DMS79 (cell line): ENCODE data around the gene RPS6KA1.

Experiments
- DNase-seq: peaks from one replicate; lab custom pipeline; 2025; lab: John Stamatoyannopoulos, UW

Gene RPS6KA1

DNA sequence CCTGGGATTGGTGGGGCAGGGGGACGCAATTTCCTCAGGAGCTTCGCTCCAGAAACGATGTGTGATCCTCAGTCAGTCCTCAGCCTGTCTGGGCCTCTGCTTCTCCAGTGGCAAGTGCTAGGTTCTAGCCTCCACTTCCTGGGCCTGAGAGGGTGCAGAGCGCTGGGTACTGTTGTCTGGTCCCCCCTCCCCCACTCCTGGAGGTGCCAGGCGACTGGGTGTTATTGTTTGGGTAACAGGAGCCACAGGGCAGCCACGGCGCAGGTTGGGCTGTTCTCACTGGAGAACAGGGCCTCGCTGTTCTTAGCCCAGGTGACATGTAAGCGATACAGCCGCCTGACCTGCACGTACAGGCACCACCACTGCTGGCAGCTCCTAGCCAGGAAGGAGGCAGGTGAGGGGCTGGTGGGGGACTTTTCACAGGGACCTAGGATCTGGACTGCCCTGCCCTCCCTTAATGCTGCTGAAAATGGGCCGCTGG is 2.1 kb downstream of the RPS6KA1 start:
- DNase-seq, result no peak

GRCh38 chr1:26533951-26534509 is 4.5 kb downstream of the RPS6KA1 start:
- no peak for DNase-seq

- no peak for DNase-seq
Measured at GRCh38 chr1:26535201-26535600, 5.6 kb downstream of the RPS6KA1 start.

DNA sequence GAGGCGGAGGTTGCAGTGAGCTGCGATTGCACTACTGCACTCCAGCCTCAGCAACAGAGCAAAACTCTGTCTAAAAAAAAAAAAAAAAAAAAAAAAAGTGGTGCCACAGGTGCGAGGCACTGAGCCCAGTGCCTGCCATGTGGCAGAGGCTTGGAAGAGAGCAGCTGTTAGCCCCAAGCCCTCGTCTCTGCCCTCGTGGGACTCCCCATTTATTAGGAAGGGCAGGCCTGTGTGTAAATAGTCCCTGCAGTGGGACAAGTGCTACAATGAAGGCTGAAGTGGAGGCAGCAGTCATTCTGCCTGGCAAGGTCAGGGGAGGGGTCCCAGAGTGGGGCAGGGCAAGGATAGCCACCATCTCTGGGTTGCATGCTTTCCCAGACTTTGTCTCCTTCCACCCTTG is 6.5 kb downstream of the RPS6KA1 start:
- no peak for DNase-seq

GRCh38 chr1:26536521-26536920 is 7.0 kb downstream of the RPS6KA1 start:
- DNase-seq, result no peak

DNA sequence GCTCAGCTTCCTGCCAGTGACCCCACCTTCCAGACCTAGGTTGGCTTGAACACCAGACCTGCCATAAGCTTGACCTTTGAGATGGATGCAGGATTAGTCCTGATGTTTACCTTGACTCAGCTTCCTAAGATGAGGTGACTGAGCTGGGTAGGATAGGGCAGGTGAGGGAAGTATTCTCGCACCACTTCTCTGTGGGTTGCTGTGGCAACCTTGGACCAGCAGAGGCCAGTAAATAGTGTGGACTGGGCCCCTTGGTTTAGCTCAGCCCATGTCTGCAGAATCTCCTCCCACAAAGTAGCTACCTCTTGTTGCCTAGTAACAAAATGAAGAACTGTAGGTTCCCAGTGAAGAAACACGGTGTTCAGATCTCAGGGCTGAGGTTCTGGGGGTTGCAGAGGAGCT is 8.4 kb downstream of the RPS6KA1 start:
- DNase-seq, result no peak

- DNase-seq, result no peak
Measured at GRCh38 chr1:26538480-26539412, 9.2 kb downstream of the RPS6KA1 start.

- DNase-seq, result no peak
Measured at GRCh38 chr1:26539722-26540121, 10.2 kb downstream of the RPS6KA1 start.

- DNase-seq, result no peak
Measured at GRCh38 chr1:26540351-26540750, 10.8 kb downstream of the RPS6KA1 start.

- no peak for DNase-seq
Measured at GRCh38 chr1:26541431-26541815, 11.9 kb downstream of the RPS6KA1 start.

GRCh38 chr1:26541816-26542711 is 12.5 kb downstream of the RPS6KA1 start:
- DNase-seq, result no peak

DNA sequence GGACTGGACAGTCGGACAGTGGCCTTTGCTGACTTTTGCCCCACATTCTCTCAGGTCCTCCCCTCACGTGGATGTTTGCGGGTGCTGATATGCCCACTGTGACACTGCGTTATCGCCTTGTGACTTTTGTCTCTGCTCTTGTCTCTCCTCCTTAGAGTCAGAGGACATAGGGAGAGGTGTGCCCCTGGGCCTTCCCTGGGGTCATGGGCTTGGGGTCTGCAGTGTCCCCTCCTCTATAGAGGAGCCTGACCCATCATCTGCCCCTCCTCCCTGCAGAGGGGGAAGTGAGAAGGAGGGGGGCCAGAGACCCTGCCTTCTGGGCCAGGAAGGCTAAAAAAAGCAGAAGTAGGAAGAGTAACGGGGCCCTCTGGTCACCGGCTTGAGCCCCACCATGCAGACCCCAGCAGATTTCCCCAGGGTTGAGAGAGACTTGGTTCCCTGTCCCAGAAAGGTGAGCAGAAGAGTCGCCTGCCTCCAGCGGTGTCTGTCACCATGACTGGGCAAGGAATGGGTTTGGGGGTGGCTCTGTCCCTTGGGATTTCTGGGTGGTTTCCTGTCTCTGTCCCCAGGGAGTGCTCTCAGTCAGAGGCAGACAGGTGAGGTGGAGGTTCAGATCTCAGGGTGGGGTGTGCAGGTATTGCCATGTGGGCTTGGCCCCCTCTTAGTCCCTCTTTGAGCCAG is 13.3 kb downstream of the RPS6KA1 start:
- no peak for DNase-seq

DNA sequence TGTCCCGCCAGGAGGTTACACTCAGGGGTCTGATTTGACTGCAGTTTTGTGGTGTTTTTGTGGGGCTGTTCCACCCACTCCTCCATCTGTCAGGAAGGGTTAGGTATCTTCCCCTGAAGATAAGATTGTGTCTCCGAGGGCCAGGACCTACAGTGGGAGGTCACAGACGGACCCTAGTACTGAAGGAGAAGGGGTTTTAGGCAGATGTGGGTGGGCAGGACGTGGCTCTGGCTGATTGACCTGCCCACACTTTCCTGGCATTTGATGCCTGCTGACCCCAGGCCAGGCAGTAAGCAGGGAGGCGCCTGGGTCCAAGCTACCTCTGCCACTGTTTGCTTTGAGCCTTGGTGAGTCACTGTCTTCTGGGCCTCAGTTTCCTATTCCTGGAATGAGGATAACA is 13.9 kb downstream of the RPS6KA1 start:
- no peak for DNase-seq

- DNase-seq, result no peak
Measured at GRCh38 chr1:26544126-26544525, 14.6 kb downstream of the RPS6KA1 start.

DNA sequence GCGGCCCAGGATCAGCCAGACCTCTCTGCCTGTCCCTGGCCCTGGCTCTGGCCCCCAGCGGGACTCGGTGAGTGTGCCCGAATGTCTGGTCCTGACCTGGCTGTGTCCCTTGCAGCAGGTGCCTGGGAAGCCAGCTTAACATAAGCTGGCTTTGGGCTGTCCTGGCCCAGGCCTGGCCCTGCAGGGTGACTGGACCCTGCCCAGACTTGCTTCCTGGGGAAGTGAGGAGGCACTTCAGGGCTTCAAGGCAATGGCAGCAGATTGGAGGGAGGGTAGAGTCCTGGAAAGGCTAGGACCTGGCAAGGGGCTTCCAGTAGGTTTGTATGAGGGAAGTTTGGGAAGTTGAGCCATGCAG is 16.4 kb downstream of the RPS6KA1 start:
- no peak for DNase-seq

DNA sequence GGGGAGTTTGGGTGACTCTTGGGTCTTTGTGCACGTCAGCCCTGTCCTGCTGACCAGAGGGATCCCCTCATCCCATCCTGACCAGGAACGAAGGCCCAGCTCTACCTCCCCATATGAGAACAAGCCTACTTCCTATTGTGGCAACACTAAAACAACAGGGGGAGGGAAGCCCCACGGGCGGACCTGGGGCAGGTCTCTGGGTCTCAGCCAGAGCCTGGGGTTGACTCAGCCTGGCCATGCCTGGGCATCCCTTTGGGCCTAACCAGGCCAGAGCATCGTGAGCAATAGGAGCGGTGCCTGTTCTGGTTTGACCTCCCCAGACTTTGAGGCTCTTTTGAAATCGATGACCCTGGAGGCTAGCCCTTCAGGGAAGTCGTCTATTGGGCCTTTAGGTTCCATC is 16.8 kb downstream of the RPS6KA1 start:
- no peak for DNase-seq

DNA sequence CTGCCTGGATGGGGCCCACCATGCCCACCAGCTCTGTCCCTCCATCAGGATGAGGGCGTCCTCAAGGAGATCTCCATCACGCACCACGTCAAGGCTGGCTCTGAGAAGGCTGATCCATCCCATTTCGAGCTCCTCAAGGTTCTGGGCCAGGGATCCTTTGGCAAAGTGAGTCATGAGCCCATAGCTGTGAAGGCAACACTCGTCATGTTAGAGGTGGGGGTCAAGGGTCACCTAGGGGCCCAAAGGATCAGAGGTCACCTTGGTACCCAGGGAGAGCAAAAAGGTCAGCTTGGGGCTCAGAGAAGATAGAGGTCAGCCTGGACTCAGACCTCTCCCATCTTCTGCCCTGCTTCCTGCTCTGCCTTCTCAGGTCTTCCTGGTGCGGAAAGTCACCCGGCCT is 17.3 kb downstream of the RPS6KA1 start:
- no peak for DNase-seq

- DNase-seq, result no peak
Measured at GRCh38 chr1:26548841-26549240, 19.3 kb downstream of the RPS6KA1 start.

GRCh38 chr1:26550946-26551345 is 21.4 kb downstream of the RPS6KA1 start:
- no peak for DNase-seq

GRCh38 chr1:26552720-26553119 is 23.2 kb downstream of the RPS6KA1 start:
- no peak for DNase-seq

DNA sequence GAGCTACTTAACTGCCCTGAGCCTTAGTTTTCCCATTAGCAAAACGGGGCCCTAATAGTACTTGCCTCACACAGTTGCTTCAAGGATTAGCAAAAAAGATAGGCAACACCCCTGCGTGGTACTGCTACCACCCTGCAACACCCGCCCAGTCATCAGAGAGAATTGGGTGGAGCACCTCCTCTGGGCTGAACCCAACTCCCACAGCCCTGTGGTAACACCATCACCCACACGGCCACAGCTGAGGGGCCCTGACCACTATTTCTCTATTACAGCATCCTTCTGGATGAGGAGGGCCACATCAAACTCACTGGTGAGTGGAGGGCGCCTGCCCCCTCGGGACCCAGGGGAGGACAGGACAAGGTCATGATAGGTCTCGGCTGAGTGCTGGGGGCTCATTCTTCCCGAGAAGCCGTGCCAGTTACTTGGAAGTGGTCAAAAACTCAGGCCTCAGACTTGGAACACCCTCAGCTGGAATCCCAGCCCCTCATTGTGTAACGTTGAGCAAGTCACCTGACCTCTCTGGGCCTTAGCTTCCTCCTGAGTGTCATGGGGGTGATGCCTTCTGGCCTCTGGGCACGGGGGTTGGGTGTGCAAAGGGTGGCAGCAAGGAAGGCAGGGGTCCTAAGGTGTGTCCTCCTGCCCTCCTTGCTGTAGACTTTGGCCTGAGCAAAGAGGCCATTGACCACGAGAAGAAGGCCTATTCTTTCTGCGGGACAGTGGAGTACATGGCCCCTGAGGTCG is 24.6 kb downstream of the RPS6KA1 start:
- DNase-seq, result no peak
